ENCODE results near the gene RNASEH1.
A peak's percentile ranks its signal among the peaks of the same experiment; 100 is the strongest.

Gene RNASEH1

GRCh38 chr2:3558205-3559014 lies at the start of gene RNASEH1:
Gene RNASEH1, minus strand, starts transcription at chr2:3558333. Its CDS starts 73 bp downstream, at chr2:3558260.
- TF ChIP-seq CTCF (conservative IDR thresholded peaks at IDR 0.05; ENCODE audit: low read depth), result no peak
- DNase-seq (ENCODE audit: low spot score), result peak; percentile 100
- ChIA-PET POLR2A (ENCODE audit: low non-redundant PET) (interaction anchor here (0.6 kb wide), 2 partner anchors 16 to 42 kb away, joined by 3 to 4 read pairs; partner anchors contain the start of gene RPS7), CTCF (interaction anchor here (0.6 to 1.0 kb wide), 3 partner anchors 16 to 40 kb away, joined by 3 read pairs; no protein-coding TSS in a partner anchor)
- H3K27ac ChIP-seq, result peak within 1 kb of the TSS; percentile 90

GRCh38 chr2:3606370-3607201 lies 48.5 kb upstream of the RNASEH1 start:
- POLR2A ChIA-PET (ENCODE audit: low non-redundant PET), result no interaction called here
- no peak for TF ChIP-seq CTCF (conservative IDR thresholded peaks at IDR 0.05; ENCODE audit: low read depth)
- peak overlapping the region; percentile 74 for H3K27ac ChIP-seq
- CTCF ChIA-PET, result no interaction called here
- no peak for DNase-seq (ENCODE audit: low spot score)

- no peak for TF ChIP-seq CTCF (conservative IDR thresholded peaks at IDR 0.05; ENCODE audit: low read depth)
- ChIA-PET CTCF (no interaction called here), POLR2A (ENCODE audit: low non-redundant PET) (no interaction called here)
- H3K27ac ChIP-seq, result peak overlapping the region; percentile 74
- DNase-seq (ENCODE audit: low spot score), result no peak
Observed at GRCh38 chr2:3606028-3606369, 47.9 kb upstream of the RNASEH1 start.

GRCh38 chr2:3604991-3605961 lies 47.1 kb upstream of the RNASEH1 start:
- POLR2A ChIA-PET (ENCODE audit: low non-redundant PET), result no interaction called here
- peak; percentile 82 for DNase-seq (ENCODE audit: low spot score)
- H3K27ac ChIP-seq, result peak overlapping the region; percentile 74
- CTCF ChIA-PET, result interaction anchor here (0.5 kb wide), 1 partner anchor 221 kb away, joined by 4 read pairs; no protein-coding TSS in a partner anchor
- no peak for TF ChIP-seq CTCF (conservative IDR thresholded peaks at IDR 0.05; ENCODE audit: low read depth)

- POLR2A ChIA-PET (ENCODE audit: low non-redundant PET), result no interaction called here
- DNase-seq (ENCODE audit: low spot score), result no peak
- CTCF ChIA-PET, result no interaction called here
- H3K27ac ChIP-seq, result no peak overlapping the region; the same call in 1 of the 2 replicates
- no peak for TF ChIP-seq CTCF (conservative IDR thresholded peaks at IDR 0.05; ENCODE audit: low read depth)
Observed at GRCh38 chr2:3604207-3604877, 46.2 kb upstream of the RNASEH1 start.

All from RWPE1 (cell line).